ENCODE data around the gene NACC1.
"Not testable (repeated sequence)": the region's sequence is repeated elsewhere in the genome, so short reads cannot be mapped to it uniquely, and the experiment has no call there.

Gene NACC1

GRCh38 chr19:13152974-13153568, 35.0 kb downstream of the NACC1 start:
- intact Hi-C loops (cut with DNase I), result no loop called here
- DNase-seq, result peak; percentile 90 to 99 (median 95)

DNA sequence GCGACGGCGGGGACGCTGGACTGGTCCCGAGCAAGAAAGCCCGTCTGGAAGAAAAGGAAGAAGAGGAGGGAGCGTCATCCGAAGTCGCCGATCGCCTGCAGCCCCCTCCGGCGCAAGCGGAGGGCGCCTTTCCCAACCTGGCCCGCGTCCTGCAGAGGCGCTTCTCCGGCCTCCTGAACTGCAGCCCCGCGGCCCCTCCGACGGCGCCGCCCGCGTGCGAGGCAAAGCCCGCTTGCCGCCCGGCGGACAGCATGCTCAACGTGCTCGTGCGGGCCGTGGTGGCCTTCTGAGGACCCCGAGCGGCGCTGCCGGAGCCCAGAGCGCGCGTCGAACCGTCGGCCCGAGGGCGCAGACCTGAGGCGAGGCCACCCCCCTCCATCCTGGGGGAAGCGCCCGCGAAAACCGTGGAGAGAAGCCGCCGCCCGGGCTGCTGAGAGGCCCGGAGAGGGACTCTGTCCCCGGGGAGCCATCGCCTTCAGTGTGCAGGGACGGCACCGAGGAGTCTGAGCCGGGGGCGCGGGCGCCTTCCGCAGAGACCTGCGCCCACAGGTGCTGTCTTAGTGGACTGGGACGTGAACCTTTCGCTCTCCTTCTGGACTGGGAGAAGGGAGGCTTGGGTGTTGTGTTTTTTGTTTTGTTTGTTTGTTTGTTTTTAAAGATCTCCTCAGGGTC, 35.6 kb downstream of the NACC1 start:
- intact Hi-C loops (cut with DNase I), result no loop called here
- peak in 4 of 42 donors; percentile 19 to 29 (median 27) for DNase-seq

DNA sequence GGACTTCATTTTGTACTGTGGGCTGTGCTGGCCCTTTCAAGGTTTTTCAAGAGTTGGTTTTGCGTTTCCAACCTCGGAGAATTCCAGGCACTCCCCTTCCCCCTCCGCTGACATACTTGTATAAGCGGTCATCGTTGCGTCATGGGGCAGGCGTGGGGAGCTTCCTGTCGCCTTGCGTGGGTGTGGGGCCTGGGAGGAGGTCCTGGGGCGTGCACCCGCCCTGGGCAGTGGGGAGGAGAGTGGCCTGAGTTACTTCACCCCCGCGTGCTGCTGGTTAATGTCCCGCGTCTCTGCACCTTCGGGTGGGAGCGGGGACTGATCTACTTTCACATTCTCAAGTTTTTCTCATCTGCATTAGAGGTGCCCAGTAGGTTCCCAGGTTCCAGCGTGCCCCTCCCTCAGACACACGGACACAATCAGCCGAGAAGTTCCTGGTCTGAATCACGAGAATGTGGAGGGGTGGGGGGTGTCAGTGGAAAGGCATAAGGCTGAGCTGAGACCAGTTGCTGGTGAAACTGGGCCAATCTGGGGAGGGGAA, 36.2 kb downstream of the NACC1 start:
- DNase-seq, result peak in 34 of 42 donors; percentile 26 to 83 (median 56)
- intact Hi-C loops (cut with DNase I), result no loop called here

GRCh38 chr19:13154911-13155471, 36.9 kb downstream of the NACC1 start:
- intact Hi-C loops (cut with DNase I), result no loop called here

DNA sequence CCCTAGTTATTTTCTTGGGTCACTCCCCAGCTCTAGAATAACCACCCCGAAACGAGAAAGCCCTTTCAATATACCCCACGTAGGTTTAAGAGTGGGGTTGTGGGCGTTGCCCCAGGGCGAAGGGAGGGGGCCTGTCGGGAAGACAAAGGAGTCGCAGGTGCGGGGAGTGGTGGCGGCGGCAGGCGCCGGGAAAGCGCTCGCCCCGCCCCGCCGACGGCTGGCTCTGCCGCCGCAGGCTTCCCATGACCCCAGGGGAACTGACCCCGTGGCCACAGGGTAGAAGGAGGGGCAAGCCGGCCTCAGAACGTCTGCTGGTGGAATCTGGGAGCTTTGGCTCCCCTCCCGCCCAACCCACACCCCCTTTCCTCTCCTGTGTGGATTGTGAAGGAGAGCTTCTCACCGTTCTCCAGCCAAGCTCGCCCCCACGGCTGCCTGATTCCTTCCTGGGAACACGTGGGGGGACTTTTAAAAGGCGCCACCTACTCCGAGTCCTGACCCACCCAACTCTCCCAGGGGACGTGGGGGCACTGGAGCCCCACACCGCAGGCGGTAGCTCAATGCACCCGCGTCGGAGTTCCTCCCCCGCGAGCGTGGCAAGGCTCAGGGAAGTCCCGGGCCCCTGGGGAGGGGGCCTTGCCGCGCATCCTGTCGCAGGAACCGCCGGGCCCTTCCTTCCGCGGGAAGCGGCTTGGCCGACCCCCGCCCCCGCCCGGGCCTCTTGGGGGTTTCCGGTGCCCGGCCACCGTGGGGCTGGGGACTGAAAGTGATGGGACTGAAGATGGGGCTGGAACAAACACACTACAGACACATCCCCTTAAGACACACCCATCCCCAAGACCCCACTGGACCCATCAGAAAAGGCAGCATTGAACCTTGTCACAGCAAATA, 37.7 kb downstream of the NACC1 start:
- intact Hi-C loops (cut with DNase I), result no loop called here
- peak in 37 of 42 donors; percentile 7 to 83 (median 57) for DNase-seq

More at GRCh38 chr19:13154911-13155471, 36.9 kb downstream of the NACC1 start:
- peak in 13 of 42 donors; percentile 23 to 61 (median 34) for DNase-seq

GRCh38 chr19:13159713-13160112, 41.6 kb downstream of the NACC1 start:
- intact Hi-C loops (cut with DNase I), result no loop called here
- DNase-seq, result no peak

DNA sequence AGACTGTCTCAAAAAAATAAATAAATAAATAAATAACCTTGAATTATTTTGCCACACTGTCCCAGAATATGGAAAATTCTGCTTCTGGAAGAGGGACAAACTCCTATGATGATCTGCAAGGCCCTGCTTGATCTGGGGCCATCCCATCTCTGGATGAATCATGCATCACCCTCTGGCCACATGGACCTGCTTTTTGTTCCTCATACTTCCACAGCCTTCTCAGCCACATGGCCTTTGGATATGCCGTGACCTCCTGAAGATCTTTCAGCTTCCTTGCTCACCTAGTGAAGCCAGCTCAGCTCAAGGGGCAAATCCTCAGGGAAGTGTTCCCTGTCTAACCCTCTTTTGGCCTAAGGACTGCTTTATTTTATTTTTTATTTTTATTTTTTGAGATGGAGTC, 42.5 kb downstream of the NACC1 start:
- intact Hi-C loops (cut with DNase I), result no loop called here
- DNase-seq, result no peak

DNA sequence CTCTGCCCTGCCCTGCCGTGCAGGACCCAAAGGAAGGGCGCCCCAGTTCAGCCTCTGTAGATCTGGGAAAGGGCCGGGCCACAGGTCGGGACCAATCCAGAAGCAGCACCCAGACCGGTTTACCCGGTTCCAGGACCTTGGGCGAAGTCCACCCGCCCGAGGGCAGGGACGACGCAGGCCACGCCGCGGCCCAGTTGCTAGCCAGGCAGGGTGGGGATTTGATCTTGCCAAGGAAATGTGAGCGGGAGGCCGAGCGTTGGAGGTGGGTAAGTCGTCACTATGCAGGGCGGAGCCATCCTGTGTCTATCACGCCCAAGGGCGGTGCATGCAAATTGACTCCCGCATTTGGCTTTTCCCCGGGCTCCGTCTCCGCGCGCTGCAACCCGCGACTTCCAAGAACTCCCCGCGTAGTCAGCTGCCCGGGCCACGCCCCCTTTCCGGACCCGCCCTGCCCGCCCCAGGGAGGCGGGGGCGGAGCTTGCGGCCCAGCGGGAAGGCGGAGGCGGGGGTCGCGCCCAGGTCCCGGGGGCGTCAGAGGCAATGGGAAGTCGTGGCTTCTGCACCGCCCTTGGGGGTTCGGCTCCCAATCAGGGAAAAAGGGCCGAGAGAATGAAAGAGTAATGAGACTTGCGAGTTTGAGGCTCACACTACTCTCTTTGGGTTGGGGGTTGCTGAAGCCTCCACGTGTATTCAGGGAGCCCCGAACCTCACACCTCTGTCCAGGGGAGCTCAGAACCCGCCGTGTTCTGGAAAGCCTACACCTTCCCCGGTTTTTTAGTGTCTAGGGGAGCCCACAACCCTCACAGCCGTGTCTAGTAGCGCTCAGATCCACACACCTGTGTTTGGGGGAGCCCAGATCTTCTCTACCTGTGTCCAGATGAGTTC, 44.9 kb downstream of the NACC1 start:
- DNase-seq, result peak; percentile 84 to 98 (median 93)
- intact Hi-C loops (cut with DNase I), result no loop called here

DNA sequence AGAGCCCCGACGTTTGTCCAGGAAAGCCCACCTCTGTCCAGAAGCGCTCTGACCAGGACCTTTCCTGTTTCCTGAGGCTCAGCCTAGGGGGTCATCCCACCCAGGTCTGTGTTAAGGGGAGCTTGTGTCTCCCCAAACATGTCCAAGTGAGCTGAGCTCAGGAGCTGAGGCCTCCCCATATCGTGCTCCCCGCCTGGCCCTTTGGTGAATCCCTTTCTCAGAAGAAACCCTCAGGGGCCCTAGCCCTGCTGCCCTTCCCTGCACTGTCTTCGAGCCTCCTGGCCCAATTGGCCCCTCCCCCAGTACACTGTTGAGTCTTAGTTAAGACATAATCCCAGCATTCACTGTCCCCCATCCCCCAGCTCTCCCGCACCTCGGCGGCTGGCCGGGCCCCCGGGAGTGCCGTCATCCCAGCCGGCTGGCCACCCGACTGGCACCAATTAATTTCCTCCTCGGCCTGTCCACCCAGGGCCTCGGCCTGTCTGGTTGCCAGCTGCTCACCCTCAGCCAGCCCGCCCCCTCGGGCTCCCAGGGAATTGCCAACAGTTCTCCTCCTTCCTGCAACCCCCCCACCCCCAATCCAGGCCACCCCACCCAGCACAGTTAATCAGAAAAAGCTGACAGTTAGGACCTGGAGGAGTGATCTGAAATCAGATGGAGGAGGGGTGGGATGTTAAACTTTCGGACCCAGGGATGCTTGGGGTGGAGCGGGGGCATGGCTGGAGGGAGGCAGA, 45.7 kb downstream of the NACC1 start:
- DNase-seq, result peak in 36 of 42 donors; percentile 20 to 76 (median 54)
- intact Hi-C loops (cut with DNase I), result no loop called here

- intact Hi-C loops (cut with DNase I), result no loop called here
- DNase-seq, result peak in 22 of 42 donors; percentile 29 to 70 (median 44)
These were observed 46.5 kb downstream of the NACC1 start for GRCh38 chr19:13164343-13165161.

GRCh38 chr19:13165162-13165997, 47.3 kb downstream of the NACC1 start:
- intact Hi-C loops (cut with DNase I), result no loop called here
- DNase-seq, result no peak

GRCh38 chr19:13166151-13166550, 48.1 kb downstream of the NACC1 start:
- DNase-seq; intact Hi-C loops (cut with DNase I): not testable (repeated sequence)

DNA sequence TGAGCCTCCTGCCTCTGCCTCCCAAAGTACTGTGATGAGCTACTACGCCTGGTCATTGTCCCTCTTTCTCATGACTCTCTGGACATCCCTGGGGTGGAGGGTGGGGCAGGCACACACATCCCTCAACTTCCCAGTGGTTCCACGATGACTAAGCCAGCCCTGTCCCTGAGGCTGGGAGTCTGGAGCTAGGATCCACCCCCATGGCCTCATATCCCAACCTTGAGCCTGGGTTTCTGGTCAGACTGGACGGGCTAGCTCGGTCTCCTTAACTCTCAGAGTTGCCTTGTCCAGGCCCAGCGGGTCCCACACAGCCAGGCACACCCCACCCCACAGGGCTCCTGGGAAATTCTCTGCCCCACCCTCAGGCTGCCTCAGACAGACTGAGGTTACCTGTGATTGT, 51.7 kb downstream of the NACC1 start:
- DNase-seq, result no peak
- intact Hi-C loops (cut with DNase I), result no loop called here

GRCh38 chr19:13171146-13171545, 53.1 kb downstream of the NACC1 start:
- no peak for DNase-seq
- intact Hi-C loops (cut with DNase I), result no loop called here

DNA sequence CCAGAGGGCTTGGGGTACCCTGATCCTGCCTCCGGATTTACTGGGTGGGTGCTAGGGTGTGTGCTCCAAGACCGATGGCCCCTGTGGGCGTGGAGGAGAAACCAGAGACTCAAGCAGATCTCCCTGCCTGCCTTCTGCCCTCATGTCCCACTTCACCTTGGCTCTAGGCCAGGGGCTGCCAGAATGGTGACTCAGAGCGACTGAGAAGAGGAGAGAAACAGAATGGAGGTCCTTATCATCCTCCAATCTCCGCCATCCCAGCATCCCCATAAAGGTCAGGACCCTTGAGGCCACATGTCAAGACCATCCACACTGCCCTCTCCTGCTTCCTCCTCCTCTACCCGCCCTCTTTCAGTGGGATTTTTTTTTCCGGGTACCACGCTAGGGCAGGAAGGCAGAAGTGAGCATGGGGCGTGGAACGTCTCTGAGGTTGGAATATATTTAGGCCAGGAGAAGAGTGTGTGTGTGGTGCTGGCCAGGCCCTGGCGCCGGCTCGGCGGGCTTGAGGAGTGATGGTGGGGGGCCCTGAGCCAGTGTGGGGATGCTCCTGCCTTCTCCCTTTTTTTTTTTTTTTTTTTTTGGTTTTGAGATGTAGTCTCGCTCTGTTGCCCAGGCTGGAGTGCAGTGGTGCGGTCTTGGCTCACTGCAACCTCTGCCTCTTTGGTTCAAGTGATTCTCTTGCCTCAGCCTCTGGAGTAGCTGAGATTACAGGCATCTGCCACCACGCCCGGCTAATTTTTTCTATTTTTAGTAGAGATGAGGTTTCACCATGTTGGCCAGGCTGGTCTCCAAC, 54.5 kb downstream of the NACC1 start:
- intact Hi-C loops (cut with DNase I), result no loop called here
- peak in 17 of 42 donors; percentile 25 to 65 (median 41) for DNase-seq
